Measurements from ENCODE around the gene MSX2. TPM values are rescaled to one million over a fixed set of nuclear protein-coding genes. Genes with fewer than 3 reads are reported as not detected.

The MSX2 gene
- total and polyA plus RNA-seq, 2 donors (not counting 1 experiment from before 2014, with no cell fraction given): not detected

DNA sequence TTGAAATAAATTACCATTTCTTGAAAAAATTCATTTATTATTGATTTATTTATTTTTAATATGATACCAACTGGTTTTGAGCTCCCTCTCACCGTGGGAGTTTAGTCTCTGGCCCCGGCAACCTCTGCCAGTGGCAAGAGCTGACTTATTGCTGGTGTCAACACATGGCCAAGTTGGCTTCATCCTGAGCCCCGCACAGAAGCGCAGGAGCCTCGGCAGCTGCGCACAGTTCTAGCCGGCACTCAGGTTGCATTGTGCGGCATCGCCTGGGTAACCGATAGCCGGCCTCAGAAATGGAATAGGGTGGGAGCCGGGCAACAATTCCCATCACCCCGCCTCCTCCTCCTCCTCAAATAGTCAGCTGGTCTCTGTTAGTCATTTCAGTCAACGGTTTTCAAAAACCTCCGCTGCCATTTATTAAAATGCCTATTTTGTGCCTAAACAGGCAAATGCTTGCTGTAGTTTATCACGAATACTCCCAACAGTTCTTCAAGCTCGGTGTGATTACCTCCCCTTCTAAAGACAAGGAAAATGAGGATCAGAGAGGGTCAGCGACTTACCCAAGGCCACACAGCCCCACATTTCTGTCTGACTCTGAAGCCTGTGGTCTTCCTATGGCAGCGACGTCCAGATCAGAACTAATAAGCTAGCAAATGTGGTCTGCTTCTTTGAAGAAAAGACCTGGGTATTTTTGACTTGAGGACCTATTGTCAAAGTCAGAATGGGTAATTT is 15.7 kb upstream of the MSX2 start:
- ATAC-seq (ENCODE audit: low read depth) (no peak), DNase-seq (no peak)
- Histone ChIP-seq H3K79me2 (ENCODE audit: control insufficient read depth, insufficient read depth, low read length) (no peaks in the 10 kb centered on the region), H3K9ac (ENCODE audit: low read length) (no peak overlapping the region), H3K36me3 (replicated peaks in 1 of 2; ENCODE audit: control extremely low read depth in 1 of 2, control insufficient read depth in 1 of 2, extremely low read depth in 1 of 2, insufficient read depth in 2 of 2, low read length in 1 of 2) (no peaks in the 10 kb centered on the region), H3K4me1 (ENCODE audit: control insufficient read depth in 2 of 2, insufficient read depth in 2 of 2, low read length in 2 of 2) (no peaks in the 10 kb centered on the region), H4K20me1 (ENCODE audit: control insufficient read depth, insufficient read depth, low read length, poor library complexity, severe bottlenecking) (no peaks in the 10 kb centered on the region), H3K27me3 (replicated peaks in 1 of 4; ENCODE audit: control extremely low read depth in 1 of 4, control insufficient read depth in 3 of 4, insufficient read depth in 4 of 4, low read length in 3 of 4) (no peaks in the 10 kb centered on the region), H3K4me3 (ENCODE audit: control extremely low read depth in 1 of 5, extremely low read depth in 1 of 5, insufficient read depth in 1 of 5, low read depth in 2 of 5, low read length in 4 of 5) (no peak overlapping the region), H2AFZ (ENCODE audit: insufficient read depth, low read depth, low read length, poor library complexity, severe bottlenecking) (no peak overlapping the region), H3K27ac (ENCODE audit: low read length in 2 of 2) (no peak overlapping the region), H3K4me2 (replicated peaks; ENCODE audit: low read depth, low read length, poor library complexity, severe bottlenecking) (no peak overlapping the region), H3K9me3 (ENCODE audit: control extremely low read depth in 1 of 3, control insufficient read depth in 2 of 3, insufficient read depth in 1 of 3, low read length in 2 of 3) (peaks cover 0 to 4% (median 0%) of the 10 kb centered on the region in 3 donors)
- Mint-ChIP-seq H3K27me3 (peaks cover 5% of the 10 kb centered on the region), H3K27ac (no peak overlapping the region), H3K9me3 (ENCODE audit: insufficient read depth) (no peaks in the 10 kb centered on the region), H3K4me3 (no peak overlapping the region), H3K4me1 (no peaks in the 10 kb centered on the region)
- intact Hi-C loops (cut with micrococcal nuclease): no loop called here
- WGBS (ENCODE audit: insufficient coverage): 77% methylated on average over 16 of the region's 20 CpGs
- POLR2A ChIA-PET: no interaction called here
- TF ChIP-seq EZH2 (IDR thresholded peaks at IDR 0.05; ENCODE audit: borderline replicate concordance, insufficient read depth, low read depth, low read length, poor library complexity, severe bottlenecking): no peak
- CTCF ChIA-PET: no interaction called here

DNA sequence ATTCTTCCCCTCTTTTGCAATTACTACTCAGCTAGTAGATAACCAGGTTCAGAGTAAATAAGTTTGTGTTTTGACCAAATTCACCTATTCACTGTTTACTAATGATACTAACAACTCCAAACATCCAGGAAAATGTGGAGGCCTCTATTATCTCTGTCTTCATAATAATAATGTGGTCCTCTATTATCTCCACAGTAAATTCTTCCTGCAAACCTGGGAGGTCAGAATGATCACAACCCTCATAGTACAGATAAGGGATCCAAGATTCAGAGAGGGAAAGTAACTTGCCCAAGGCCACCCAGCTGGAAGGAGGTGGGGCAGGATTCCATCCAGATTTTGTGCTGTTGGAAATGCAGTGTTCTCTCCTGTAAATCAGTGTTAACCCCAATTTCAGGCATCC is 9.6 kb upstream of the MSX2 start:
- H3K4me3 ChIP-seq (ENCODE audit: control extremely low read depth in 1 of 5, extremely low read depth in 1 of 5, insufficient read depth in 1 of 5, low read depth in 2 of 5, low read length in 4 of 5): no peak overlapping the region
- H2AFZ ChIP-seq (ENCODE audit: insufficient read depth, low read depth, low read length, poor library complexity, severe bottlenecking): no peak overlapping the region
- H3K9ac ChIP-seq (ENCODE audit: low read length): no peak overlapping the region
- no peak overlapping the region for H3K4me2 ChIP-seq (replicated peaks; ENCODE audit: low read depth, low read length, poor library complexity, severe bottlenecking)
- CTCF ChIA-PET: no interaction called here
- intact Hi-C loops (cut with micrococcal nuclease): no loop called here
- no peak overlapping the region for H3K27ac Mint-ChIP-seq
- H3K4me1 Mint-ChIP-seq: peaks cover under 1% of the 10 kb centered on the region
- DNase-seq (no peak), ATAC-seq (ENCODE audit: low read depth) (no peak)
- no peak overlapping the region for H3K27ac ChIP-seq (ENCODE audit: low read length in 2 of 2)
- TF ChIP-seq CTCF (IDR thresholded peaks at IDR 0.05) (no peak), EZH2 (IDR thresholded peaks at IDR 0.05; ENCODE audit: borderline replicate concordance, insufficient read depth, low read depth, low read length, poor library complexity, severe bottlenecking) (no peak)
- POLR2A ChIA-PET: no interaction called here
- H3K9me3 ChIP-seq (ENCODE audit: control extremely low read depth in 1 of 3, control insufficient read depth in 2 of 3, insufficient read depth in 1 of 3, low read length in 2 of 3): peaks cover 0 to 4% (median 0%) of the 10 kb centered on the region in 3 donors
- no peaks in the 10 kb centered on the region for H3K79me2 ChIP-seq (ENCODE audit: control insufficient read depth, insufficient read depth, low read length)
- H3K27me3 ChIP-seq (replicated peaks in 1 of 4; ENCODE audit: control extremely low read depth in 1 of 4, control insufficient read depth in 3 of 4, insufficient read depth in 4 of 4, low read length in 3 of 4): peaks cover 0 to 25% (median 8%) of the 10 kb centered on the region in 4 experiments
- no peak overlapping the region for H3K4me3 Mint-ChIP-seq
- H4K20me1 ChIP-seq (ENCODE audit: control insufficient read depth, insufficient read depth, low read length, poor library complexity, severe bottlenecking): no peaks in the 10 kb centered on the region
- H3K4me1 ChIP-seq (ENCODE audit: control insufficient read depth in 2 of 2, insufficient read depth in 2 of 2, low read length in 2 of 2): no peaks in the 10 kb centered on the region
- H3K36me3 ChIP-seq (replicated peaks in 1 of 2; ENCODE audit: control extremely low read depth in 1 of 2, control insufficient read depth in 1 of 2, extremely low read depth in 1 of 2, insufficient read depth in 2 of 2, low read length in 1 of 2): no peaks in the 10 kb centered on the region
- H3K9me3 Mint-ChIP-seq (ENCODE audit: insufficient read depth): no peaks in the 10 kb centered on the region
- peaks cover 37% of the 10 kb centered on the region for H3K27me3 Mint-ChIP-seq
